GM12878 (cell line): ENCODE data around the gene AGFG1. TPM values are rescaled to one million over a fixed set of nuclear protein-coding genes. Genes with fewer than 3 reads are reported as not detected.

ENCODE experiments used
- ATAC-seq: fragments of 200-7000 bp; cut with Tn5 transposase; 3 replicates; pipeline ENCODE4 v1.9.1; 2020; ENCODE audit warnings: mild to moderate bottlenecking, moderate library complexity
- BruUV-seq: library from RNA; stranded (reverse); fragments of 400-500 nt; replicated peaks from 2 replicates; lab custom pipeline; 2021; lab: Mats Ljungman, UMichigan
- CTCF ChIA-PET: fragments of 300-600 bp; sonication (Branson Sonifier 250); formaldehyde crosslinking; extraction: SDS; loops from one replicate; lab custom pipeline; 2021; ENCODE audit warnings: inconsistent platforms; lab: Yijun Ruan, JAX
- POLR2A ChIA-PET: fragments of 350-600 bp; formaldehyde crosslinking; extraction: SDS; loops from one replicate; lab custom pipeline; 2021; ENCODE audit warnings: inconsistent platforms; lab: Charles Lee
- RAD21 ChIA-PET: fragments of 300-600 bp; sonication (Branson Sonifier 250); formaldehyde crosslinking; loops from one replicate; lab custom pipeline; 2023; ENCODE audit warnings: antibody characterized with exemption; ENCODE audit not compliant: unreplicated experiment; lab: Charles Lee
- SMC1A ChIA-PET: fragments of 300-600 bp; sonication (Branson Sonifier 250); formaldehyde crosslinking; loops from one replicate; lab custom pipeline; 2023; ENCODE audit not compliant: unreplicated experiment, uncharacterized antibody; lab: Charles Lee
- DNase-seq: peaks from one replicate; pipeline ENCODE4 v3.0.0-alpha.2; 2011; ENCODE audit warnings: low read depth, low spot score
- FAIRE-seq: peaks from 3 replicates; lab custom pipeline; 2011; peaks lifted over from hg19 to GRCh38; lab: Jason Lieb, UNC
- H2AFZ ChIP-seq: 2 replicates; pipeline ENCODE4 v1.6.0; 2011; ENCODE audit warnings: low read depth, low read length, control low read depth; ENCODE audit not compliant: control insufficient read depth
- H3K27ac ChIP-seq: 2 replicates; pipeline ENCODE4 v1.5.1; 2011; ENCODE audit warnings: control low read depth; ENCODE audit not compliant: control insufficient read depth, insufficient read depth
- H3K27me3 ChIP-seq, 2 experiments: replicated peaks in 1 of 2; 2 replicates each; pipeline versions ENCODE4 v1.6.0 to v1.6.1; 2011; ENCODE audit warnings: low read length in 1 of 2; ENCODE audit not compliant: control insufficient read depth in 2 of 2, insufficient read depth in 2 of 2
- H3K36me3 ChIP-seq, 2 experiments: 2 replicates each; pipeline ENCODE4 v1.5.1; 2011; ENCODE audit warnings: low read length in 1 of 2; ENCODE audit not compliant: control insufficient read depth in 2 of 2, insufficient read depth in 2 of 2
- H3K4me1 ChIP-seq: 2 replicates; pipeline ENCODE4 v1.6.1; 2011; ENCODE audit warnings: mild to moderate bottlenecking, low read length, moderate library complexity, mixed read lengths; ENCODE audit not compliant: control insufficient read depth, insufficient read depth
- H3K4me2 ChIP-seq: 2 replicates; pipeline ENCODE4 v1.6.0; 2011; ENCODE audit warnings: control low read depth; ENCODE audit not compliant: control insufficient read depth, insufficient read depth
- H3K4me3 ChIP-seq: fragments of 200-600 bp; sonication (generic); 2 replicates; pipeline ENCODE4 v1.5.1; 2016
- H3K79me2 ChIP-seq: 2 replicates; pipeline ENCODE4 v1.6.0; 2011; ENCODE audit warnings: low read length; ENCODE audit not compliant: control insufficient read depth, insufficient read depth
- H3K9ac ChIP-seq: 2 replicates; pipeline ENCODE4 v1.8.0; 2011; ENCODE audit warnings: low read length, control low read depth, mixed read lengths; ENCODE audit not compliant: control insufficient read depth, insufficient read depth
- H3K9me3 ChIP-seq: replicated peaks from 3 replicates; pipeline ENCODE4 v1.5.1; 2011; ENCODE audit warnings: mild to moderate bottlenecking, low read length; ENCODE audit not compliant: control insufficient read depth, insufficient read depth
- H4K20me1 ChIP-seq: 2 replicates; pipeline ENCODE4 v1.6.0; 2011; ENCODE audit not compliant: control insufficient read depth, insufficient read depth
- BCL3 ChIP-seq: IDR thresholded peaks from 2 replicates; pipeline ENCODE4 v1.6.1; 2011; ENCODE audit warnings: borderline replicate concordance, low read depth, mild to moderate bottlenecking, moderate library complexity, low read length; ENCODE audit not compliant: insufficient read depth, poor library complexity, severe bottlenecking
- MTA2 ChIP-seq: fragments of 450-650 bp; IDR thresholded peaks from 2 replicates; pipeline ENCODE4 v1.6.1; 2016; ENCODE audit warnings: low read depth, mild to moderate bottlenecking, moderate library complexity
- NR2C2 ChIP-seq: IDR thresholded peaks from 2 replicates; pipeline ENCODE4 v1.6.1; 2011; ENCODE audit warnings: borderline replicate concordance, low read depth; ENCODE audit not compliant: control insufficient read depth, insufficient read length
- PKNOX1 ChIP-seq: fragments of 450-650 bp; IDR thresholded peaks from 2 replicates; pipeline ENCODE4 v1.6.1; 2016; ENCODE audit warnings: mild to moderate bottlenecking
- PRDM15 ChIP-seq: fragments of 450-650 bp; formaldehyde crosslinking; IDR thresholded peaks from 2 replicates; pipeline ENCODE4 v1.4.0; 2020; ENCODE audit warnings: mild to moderate bottlenecking, moderate library complexity
- RUNX3 ChIP-seq: IDR thresholded peaks from 2 replicates; pipeline ENCODE4 v1.6.1; 2012; ENCODE audit warnings: low read length, inconsistent platforms
- SUPT20H ChIP-seq: IDR thresholded peaks from 2 replicates; pipeline ENCODE4 v1.6.1; 2011; ENCODE audit warnings: low read depth, mild to moderate bottlenecking, low read length, moderate library complexity, borderline replicate concordance; ENCODE audit not compliant: control insufficient read depth
- ZBED1 ChIP-seq: IDR thresholded peaks from 2 replicates; pipeline ENCODE4 v1.6.1; 2016; ENCODE audit warnings: borderline replicate concordance
- ZNF274 ChIP-seq: IDR thresholded peaks from one replicate; pipeline ENCODE4 v1.8.0; 2011; ENCODE audit not compliant: insufficient read length, insufficient read depth
- WGBS: methylation state at CpG from one replicate; pipeline ENCODE4 v1.1.6; 2016; ENCODE audit warnings: low lambda C conversion rate; ENCODE audit not compliant: insufficient replicate concordance, insufficient coverage; ENCODE audit errors: missing lambda C conversion rate; 5-methylcytosine and 5-hydroxymethylcytosine counted together
- in situ Hi-C: fragments of 300-500 bp; cut with MboI; formaldehyde crosslinking; loops from 9 replicates; pipeline ENCODE4 v1.14.3; 2018; ENCODE audit warnings: mixed read lengths
- intact Hi-C: fragments of 100-400 bp; cut with micrococcal nuclease; formaldehyde crosslinking; loops from one replicate; pipeline ENCODE4 v1.14.2; 2022; ENCODE audit not compliant: unreplicated experiment
- polyA plus RNA-seq, 11 experiments: library from polyadenylated mRNA; depleted of rRNA in 4 of 11; unstranded in 6 of 11; stranded (reverse) in 5 of 11; fragments of >200 nt; fragmentation: Nextera tagmentation in 4 of 11; fragmentation: Illumina TruSeq in 1 of 11; extraction: Ambion mirVana in 4 of 11; extraction: Trizol in 1 of 11; gene quantifications; 1 replicate in 1 of 11; 2 replicates in 10 of 11; pipeline versions ENCODE4 v1.2.1 to v1.2.3, GENCODE V29; 2011 to 2016; ENCODE audit warnings: inconsistent platforms in 2 of 11, missing spikeins in 2 of 11, low read depth in 1 of 11
- total RNA-seq, 4 experiments: library from RNA; depleted of rRNA in 3 of 4; stranded (reverse); fragments of >200 nt in 3 of 4; fragmentation: Illumina TruSeq in 1 of 4; extraction: Trizol in 1 of 4; gene quantifications; 2 replicates each; pipeline versions ENCODE4 v1.2.1 to v1.2.3, GENCODE V29; 2013 to 2021
- TF ChIP-seq, protein P1 (sequence below): fragments of 450-650 bp; IDR thresholded peaks from 2 replicates; pipeline ENCODE4 v1.6.1; 2017; ENCODE audit warnings: antibody characterized with exemption, mild to moderate bottlenecking, moderate library complexity
- TF ChIP-seq, protein P2 (sequence below): IDR thresholded peaks from 2 replicates; pipeline ENCODE4 v1.6.1; 2011; ENCODE audit warnings: low read depth, low read length, improper control_type of control experiment, borderline replicate concordance

The AGFG1 gene
- total and polyA plus RNA-seq, 10 of the 15 experiments (the other 5 are each of a cell fraction or from before 2014, with no cell fraction given), result 7.3 to 243 (median 81.7) TPM

DNA sequence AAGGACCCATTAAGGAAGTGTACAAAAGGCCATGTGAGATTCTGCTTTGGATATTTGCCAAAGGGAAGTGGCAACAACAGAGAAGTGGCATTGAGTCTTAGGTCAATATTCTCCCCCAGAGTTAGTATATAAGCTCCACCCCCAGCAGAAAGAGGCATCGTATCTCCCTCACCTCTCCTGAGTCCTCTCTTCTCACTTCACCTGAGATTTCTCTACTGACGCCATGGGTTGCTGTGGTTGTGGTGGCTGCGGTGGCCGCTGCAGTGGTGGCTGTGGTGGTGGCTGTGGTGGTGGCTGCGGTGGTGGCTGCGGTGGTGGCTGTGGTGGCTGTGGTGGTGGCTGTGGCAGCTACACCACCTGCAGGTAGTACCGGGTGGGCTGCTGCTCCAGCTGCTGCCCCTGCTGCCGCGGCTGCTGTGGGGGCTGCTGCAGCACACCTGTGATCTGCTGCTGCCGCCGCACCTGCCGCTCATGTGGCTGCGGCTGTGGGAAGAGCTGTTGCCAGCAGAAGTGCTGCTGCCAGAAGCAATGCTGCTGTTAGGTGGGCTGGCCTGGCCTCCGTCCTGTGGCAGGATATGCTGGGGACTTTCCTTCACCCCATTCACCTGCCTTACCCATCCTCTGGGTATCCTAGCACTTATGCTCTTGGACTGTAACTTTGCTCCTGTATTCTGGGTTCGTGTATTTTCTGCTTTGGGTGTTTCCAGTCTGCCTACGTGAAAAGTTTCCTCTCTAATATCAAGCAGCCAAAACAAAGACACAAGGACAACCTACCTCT, 136.8 kb downstream of the AGFG1 start:
- H3K27ac ChIP-seq, result no peak overlapping the region
- H3K27me3 ChIP-seq, result no peaks in the 10 kb centered on the region
- no peak overlapping the region for H3K9ac ChIP-seq
- no TSS peak for BruUV-seq
- intact Hi-C loops, result no loop called here
- no peaks in the 10 kb centered on the region for H4K20me1 ChIP-seq
- ChIA-PET CTCF (interaction anchor here (0.7 to 1.9 kb wide), 9 partner anchors 20 to 262 kb away, joined by 3 to 8 read pairs (median 3); no protein-coding TSS in a partner anchor), RAD21 (interaction anchor here (0.6 to 1.4 kb wide), 5 partner anchors 34 to 203 kb away, joined by 3 to 6 read pairs (median 4); no protein-coding TSS in a partner anchor), SMC1A (interaction anchor here (0.6 to 1.5 kb wide), 4 partner anchors 49 to 197 kb away, joined by 3 to 5 read pairs (median 4); no protein-coding TSS in a partner anchor), POLR2A (interaction anchor here (0.5 to 1.3 kb wide), 3 partner anchors 16 to 1500 kb away, joined by 3 to 5 read pairs (median 3); no protein-coding TSS in a partner anchor)
- H2AFZ ChIP-seq, result no peak overlapping the region
- no peak overlapping the region for H3K4me3 ChIP-seq
- H3K4me2 ChIP-seq, result 0 out of 2 replicates have a peak overlapping the region, but pooled peaks have one; percentile 28
- H3K36me3 ChIP-seq, result no peaks in the 10 kb centered on the region
- DNase-seq (peak; percentile 38), ATAC-seq (peak; percentile 84), FAIRE-seq (no peak)
- no peaks in the 10 kb centered on the region for H3K9me3 ChIP-seq
- WGBS, result 19% methylated on average over 16 of the region's 16 CpGs
- no peaks in the 10 kb centered on the region for H3K79me2 ChIP-seq
- in situ Hi-C loops, result no loop called here
- peaks cover 3% of the 10 kb centered on the region; the same call in 1 of the 2 replicates for H3K4me1 ChIP-seq
- no peak for TF ChIP-seq BCL3
- TF ChIP-seq, protein P1, sequence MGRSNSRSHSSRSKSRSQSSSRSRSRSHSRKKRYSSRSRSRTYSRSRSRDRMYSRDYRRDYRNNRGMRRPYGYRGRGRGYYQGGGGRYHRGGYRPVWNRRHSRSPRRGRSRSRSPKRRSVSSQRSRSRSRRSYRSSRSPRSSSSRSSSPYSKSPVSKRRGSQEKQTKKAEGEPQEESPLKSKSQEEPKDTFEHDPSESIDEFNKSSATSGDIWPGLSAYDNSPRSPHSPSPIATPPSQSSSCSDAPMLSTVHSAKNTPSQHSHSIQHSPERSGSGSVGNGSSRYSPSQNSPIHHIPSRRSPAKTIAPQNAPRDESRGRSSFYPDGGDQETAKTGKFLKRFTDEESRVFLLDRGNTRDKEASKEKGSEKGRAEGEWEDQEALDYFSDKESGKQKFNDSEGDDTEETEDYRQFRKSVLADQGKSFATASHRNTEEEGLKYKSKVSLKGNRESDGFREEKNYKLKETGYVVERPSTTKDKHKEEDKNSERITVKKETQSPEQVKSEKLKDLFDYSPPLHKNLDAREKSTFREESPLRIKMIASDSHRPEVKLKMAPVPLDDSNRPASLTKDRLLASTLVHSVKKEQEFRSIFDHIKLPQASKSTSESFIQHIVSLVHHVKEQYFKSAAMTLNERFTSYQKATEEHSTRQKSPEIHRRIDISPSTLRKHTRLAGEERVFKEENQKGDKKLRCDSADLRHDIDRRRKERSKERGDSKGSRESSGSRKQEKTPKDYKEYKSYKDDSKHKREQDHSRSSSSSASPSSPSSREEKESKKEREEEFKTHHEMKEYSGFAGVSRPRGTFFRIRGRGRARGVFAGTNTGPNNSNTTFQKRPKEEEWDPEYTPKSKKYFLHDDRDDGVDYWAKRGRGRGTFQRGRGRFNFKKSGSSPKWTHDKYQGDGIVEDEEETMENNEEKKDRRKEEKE, result no peak
- no peak for TF ChIP-seq ZNF274
- TF ChIP-seq MTA2, result peak; percentile 67
- TF ChIP-seq PRDM15 (CRISPR knock-in tag), result no peak
- TF ChIP-seq ZBED1, result no peak
- TF ChIP-seq PKNOX1, result no peak
- TF ChIP-seq NR2C2, result no peak
- peak; percentile 94 for TF ChIP-seq RUNX3
- no peak for TF ChIP-seq SUPT20H
- TF ChIP-seq, protein P2, sequence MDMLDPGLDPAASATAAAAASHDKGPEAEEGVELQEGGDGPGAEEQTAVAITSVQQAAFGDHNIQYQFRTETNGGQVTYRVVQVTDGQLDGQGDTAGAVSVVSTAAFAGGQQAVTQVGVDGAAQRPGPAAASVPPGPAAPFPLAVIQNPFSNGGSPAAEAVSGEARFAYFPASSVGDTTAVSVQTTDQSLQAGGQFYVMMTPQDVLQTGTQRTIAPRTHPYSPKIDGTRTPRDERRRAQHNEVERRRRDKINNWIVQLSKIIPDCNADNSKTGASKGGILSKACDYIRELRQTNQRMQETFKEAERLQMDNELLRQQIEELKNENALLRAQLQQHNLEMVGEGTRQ, result no peak
